Smooth muscle cell of the pulmonary artery (primary cell): ENCODE results near the gene AKAIN1. TPM values are rescaled to one million over a fixed set of nuclear protein-coding genes. Genes with fewer than 3 reads are reported as not detected.

Source experiments
- total RNA-seq: library from RNA; depleted of rRNA; stranded (reverse); fragments of >200 nt; gene quantifications from 2 replicates; pipeline ENCODE4 v1.2.3, GENCODE V29; 2014

The AKAIN1 gene
- not detected in 2 replicates for total RNA-seq

GRCh38 chr18:5197032-5197434, at the start of gene AKAIN1:
Gene AKAIN1 (minus strand): TSS chr18:5197257. CDS start chr18:5197053, 204 bp downstream.

Other genes starting within 250 kb of the AKAIN1 start
- 7.8 and 8.0 TPM in 2 replicates for gene ZBTB14, start 98.5 kb upstream of the AKAIN1 start, total RNA-seq